ENCODE results near the gene COPS3. TPM values are rescaled to one million over a fixed set of nuclear protein-coding genes. Genes with fewer than 3 reads are reported as not detected.

Gene COPS3
- total RNA-seq, 1 experiment from 2014 or later, result 245 TPM

DNA sequence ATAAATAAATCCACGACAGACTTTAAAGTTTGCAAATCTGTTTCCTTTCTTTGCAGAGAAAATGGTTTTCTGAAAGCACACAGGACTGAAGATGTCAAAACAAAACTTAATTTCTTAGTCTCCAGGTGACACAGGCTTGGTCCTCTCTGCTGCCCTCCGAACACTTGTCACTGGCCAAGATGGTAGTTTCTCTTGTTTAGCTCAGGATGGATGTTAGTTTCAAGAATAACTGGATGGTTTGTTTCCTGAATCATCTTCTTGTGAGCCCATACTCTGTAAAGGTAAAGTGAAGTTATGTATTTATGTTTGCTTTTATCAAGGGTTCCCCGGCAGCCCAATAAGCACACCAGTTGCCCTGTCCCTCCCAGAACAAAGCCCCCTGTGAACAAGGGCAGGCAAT, 34.2 kb downstream of the COPS3 start:
- no peak for DNase-seq (ENCODE audit: low read depth)

DNA sequence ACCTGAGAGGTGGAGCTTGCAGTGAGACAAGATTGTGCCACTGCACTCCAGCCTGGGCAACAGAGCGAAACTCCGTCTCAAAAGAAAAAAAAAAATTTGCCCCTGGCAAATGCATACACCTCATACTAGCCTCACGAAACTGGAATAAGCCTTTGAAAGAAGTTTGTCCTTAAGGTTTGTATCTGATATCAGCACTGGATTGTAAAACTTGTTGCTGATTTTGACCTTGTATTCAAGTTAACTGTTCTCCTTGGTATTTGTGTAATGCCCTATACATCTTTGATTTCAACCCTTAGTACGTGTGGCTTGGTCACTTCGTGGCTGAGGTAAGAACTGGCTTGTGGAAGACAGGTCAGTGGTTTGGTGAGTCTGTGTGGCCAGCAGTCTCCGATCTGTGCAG, 37.9 kb downstream of the COPS3 start:
- no peak for DNase-seq (ENCODE audit: low read depth)

DNA sequence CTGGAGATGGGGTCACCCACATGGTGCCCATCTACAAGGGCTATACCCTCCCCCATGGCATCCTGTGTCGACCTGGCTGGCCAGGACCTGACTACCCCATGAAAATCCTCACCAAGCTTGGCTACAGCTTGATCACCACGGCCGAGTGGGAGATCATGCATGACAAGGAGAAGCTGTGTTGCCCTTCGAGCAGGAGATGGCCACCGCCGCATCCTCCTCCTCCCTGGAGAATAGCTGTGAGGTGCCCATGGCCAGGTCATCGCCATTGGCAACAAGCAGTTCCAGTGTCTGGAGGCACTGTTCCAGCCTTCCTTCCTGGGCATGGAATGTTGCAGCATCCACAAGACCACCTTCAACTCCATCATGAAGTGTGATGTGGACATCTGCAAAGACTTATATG, 38.8 kb downstream of the COPS3 start:
- DNase-seq (ENCODE audit: low read depth), result no peak

DNA sequence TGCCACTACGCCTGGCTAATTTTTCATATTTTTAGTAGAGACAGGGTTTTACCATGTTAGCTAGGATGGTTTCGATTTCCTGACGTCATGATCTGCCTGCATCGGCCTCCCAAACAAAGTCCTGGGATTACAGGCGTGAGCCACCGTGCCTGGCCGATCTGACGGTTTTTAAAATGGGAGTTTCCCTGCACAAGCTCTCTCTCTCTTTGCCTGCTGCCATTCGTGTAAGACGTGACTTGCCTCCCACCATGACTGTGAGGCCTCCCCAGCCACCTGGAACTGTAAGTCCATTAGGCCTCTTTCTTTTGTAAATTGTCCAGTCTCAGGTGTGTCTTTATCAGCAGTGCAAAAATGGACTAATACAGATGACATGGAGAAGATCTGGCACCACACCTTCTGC, 39.4 kb downstream of the COPS3 start:
- DNase-seq (ENCODE audit: low read depth), result no peak

DNA sequence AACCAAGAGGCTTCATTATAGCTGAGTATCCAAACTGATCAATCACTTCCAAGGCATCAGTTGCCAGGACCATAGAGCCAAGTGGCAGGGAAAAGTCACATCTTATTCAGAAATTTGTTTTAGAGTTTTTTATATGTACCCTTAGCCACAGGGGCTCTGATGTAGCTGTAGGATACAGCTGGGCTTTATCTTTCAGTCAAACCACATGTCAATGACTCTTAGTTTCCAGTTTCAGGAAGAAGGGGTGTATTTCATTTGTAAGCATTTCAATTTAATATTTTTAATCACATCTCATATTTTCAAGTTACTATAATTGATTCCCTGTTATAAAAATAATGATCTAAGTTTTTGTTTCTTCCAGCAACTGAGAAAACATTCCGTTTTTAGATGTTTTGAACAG, 41.2 kb downstream of the COPS3 start:
- DNase-seq (ENCODE audit: low read depth), result no peak

DNA sequence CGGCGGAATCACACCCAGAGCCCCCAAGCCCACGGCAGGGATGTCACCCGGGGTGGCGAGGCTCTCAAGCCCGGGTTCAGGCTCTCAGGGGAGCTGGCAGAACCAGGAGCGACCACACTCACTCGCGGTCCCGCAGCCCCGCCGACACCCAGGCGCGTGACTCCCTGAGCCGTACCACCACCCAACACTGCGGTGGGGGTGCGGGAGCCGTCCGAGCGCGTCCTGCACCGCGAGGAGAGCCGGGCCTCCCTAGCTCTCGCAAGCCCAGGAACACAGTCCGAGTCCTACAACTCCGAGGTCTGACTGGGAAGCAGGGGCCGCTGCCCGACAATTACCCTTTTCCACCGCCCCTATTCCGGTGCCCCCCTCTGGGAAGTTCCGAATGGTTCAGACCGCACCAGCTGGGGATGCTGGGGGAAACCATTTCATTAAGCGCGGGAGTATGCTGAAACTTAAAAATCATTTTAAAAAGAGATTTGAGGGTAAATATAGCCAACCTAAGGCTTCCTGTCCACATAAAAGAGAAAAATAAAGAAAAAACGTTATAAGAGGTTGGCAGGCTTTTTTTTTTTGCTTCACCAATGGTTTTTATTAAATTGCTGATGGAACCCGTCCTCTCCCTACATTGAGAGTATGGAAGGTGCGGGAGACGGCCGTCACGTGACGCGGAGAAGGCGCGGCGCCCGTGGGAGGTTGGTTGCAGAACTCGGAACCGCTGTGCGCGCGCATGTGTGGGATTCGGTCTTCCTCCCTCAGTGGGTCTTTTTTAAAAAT, 43.8 kb downstream of the COPS3 start, which contains the start of gene FLCN:
Gene FLCN (minus strand): TSS at position 143 of the 774 bp plus-strand sequence. CDS start 9,031 bp downstream, outside the sequence.
- peak; percentile 77 for DNase-seq (ENCODE audit: low read depth)

DNA sequence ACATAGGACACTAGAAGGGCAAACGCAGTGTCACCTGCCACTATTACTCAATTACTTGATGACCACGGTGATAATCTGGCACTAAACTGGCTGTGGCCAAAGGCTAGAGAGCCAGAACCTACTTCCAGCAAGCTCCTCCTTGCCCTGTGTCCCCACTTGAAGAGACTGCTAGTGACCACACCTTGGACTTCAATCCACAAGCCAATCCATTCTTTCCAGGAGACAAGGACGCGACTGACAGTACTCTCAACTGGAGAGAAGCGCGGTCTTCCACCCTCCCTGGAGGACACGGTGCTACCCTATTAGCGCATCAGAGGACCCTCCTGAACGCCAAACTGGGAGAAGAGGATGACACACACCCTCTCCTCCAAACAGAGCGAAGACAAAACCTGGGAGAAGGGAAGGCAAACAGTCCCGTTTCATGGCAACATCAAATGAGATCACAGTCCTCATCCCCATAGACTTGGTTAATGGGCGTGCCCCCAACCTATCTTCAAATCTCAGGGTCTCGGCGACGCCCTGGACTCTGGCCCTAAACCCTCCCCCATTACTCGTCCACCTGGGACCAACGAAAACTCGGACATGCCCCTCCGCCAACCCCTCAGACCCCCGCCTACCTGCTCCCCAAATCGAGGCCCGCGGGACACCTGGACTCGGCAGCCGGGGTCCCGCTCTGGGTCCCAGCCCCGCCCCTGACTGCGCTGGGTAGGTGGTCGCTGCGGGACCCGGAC, 44.6 kb downstream of the COPS3 start:
- DNase-seq (ENCODE audit: low read depth), result peak; percentile 69

DNA sequence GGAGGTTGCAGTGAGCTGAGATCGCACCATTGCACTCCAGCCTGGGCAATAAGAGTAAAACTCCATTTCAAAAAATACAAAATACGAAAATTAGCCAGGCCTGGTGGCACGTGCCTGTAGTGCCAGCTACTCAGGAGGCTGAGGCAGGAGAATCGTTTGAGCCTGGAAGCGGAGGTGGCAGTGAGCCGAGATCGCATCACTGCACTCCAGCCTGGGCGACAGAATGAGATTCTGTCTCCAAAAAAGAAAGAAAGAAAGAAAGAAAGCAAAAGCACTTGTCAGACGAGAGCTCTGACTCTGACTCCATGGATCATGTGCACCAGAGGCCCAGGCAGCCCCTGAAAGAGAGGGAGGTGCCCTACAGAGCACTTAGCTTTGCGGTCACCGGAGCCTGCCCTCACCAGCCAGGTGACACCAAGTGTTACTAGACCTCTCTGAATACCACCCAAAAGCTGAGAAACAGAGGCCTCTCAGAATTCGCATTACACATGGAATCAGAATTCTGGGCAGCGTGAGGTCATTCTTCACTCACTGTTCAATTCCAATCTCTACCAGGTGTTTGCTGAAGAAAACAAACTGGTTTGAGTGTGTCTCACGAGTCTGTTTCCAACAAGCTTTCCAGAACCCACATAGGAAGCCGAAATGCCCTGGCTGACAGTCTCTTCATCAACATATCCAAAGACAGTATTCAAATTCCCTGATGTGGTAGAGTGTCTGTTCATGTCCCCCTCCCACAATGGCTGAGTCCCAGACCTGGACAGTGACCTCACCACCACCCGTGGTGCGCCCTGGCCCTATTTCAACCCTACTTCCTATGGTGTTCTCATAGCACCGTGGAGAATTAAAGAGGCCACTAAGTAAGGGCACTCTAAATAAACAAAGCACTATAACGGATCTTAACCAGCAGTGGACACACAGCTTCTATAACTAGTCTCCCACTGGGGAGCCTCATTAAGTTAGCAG, 45.6 kb downstream of the COPS3 start:
- DNase-seq (ENCODE audit: low read depth), result peak; percentile 54

DNA sequence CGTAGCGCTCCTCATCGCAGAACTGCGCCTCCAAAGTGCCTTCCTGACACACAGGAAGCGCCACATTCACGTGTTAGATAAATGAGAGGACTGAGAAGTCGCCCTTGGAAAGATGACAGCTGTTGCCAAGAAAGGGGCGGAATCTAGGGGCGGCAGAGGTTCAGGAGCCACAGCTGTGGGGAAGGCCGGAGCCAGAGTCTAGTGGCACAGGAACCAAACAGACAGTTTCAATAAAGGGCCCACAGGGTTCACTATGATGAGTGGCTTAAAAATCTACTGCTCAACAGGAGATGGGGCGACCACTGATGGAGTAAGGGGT, 48.8 kb downstream of the COPS3 start:
- DNase-seq (ENCODE audit: low read depth), result no peak

DNA sequence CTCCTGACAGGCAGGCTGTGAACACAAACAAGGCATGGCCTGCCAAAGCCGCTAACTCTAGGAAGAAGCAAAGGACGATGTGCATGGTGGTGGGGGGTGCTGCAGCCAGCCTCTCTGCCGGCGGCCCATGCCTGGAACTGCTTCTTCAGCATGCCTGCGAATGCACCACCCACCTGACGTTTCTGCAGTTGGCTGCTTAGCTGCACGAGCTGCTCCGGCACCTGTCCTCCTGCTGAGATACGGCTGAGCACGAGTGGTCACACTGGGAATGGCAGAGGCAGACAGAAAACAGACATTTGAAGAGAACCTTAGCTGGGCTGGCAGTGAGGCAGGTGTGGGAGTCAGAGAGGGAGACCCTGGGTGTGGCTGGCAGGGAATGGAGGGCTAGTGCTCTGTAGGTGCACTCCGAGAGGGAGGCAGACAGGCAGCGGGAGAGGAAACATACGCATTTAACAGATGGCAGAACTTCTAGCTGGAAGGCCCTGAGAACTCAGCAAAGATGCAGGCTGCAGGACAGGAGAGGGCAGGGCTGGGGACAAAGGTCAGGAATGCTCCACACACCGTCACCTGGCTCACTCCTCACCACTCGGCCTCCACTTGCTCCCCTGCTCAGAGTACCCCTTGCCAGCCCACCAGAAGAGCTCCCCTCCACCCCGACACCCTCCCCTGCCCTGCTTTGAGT, 49.3 kb downstream of the COPS3 start:
- no peak for DNase-seq (ENCODE audit: low read depth)

DNA sequence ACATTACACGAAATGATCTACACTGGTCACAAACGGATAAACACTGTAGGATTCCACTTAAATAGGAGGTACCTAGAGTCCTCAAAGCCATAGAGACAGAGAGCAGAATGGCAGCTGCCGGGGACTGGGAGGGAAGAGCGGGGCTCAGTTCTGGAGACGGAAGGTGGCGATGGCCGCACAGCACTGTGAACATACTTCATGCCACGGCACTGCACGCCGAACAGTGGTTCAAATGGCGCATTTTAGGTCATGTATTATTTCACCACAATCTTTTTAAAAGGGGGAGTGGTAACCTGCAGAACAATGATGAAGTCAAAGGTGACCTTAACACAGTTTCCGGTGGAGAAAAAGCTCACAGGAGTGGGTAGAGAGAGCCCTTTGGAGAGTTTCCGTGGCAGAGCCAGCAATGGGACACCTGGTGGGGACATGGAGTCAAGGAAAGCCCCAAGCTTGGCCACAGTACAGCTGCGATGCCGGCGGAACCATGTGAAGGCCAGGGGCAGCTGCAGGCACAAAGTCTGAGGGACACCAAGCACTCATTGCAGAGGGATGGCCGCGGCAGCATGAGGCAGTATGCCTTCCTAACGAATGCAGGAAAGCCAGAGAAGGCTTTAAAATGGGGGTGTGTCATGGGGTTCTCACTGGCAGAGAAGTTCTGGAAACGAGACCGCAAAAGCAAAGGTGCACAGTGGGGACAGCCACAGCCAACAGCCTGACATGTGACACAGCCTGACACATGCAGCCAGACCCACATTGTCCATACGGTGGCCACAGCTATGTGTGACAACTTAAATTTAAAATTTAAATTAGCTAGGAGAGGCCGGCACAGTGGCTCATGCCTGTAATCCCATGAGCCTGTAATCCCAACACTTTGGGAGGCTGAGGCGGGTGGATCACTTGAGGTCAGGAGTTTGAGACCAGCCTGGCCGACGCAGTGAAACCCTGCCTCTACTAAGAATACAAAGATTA, 51.3 kb downstream of the COPS3 start:
- no peak for DNase-seq (ENCODE audit: low read depth)

DNA sequence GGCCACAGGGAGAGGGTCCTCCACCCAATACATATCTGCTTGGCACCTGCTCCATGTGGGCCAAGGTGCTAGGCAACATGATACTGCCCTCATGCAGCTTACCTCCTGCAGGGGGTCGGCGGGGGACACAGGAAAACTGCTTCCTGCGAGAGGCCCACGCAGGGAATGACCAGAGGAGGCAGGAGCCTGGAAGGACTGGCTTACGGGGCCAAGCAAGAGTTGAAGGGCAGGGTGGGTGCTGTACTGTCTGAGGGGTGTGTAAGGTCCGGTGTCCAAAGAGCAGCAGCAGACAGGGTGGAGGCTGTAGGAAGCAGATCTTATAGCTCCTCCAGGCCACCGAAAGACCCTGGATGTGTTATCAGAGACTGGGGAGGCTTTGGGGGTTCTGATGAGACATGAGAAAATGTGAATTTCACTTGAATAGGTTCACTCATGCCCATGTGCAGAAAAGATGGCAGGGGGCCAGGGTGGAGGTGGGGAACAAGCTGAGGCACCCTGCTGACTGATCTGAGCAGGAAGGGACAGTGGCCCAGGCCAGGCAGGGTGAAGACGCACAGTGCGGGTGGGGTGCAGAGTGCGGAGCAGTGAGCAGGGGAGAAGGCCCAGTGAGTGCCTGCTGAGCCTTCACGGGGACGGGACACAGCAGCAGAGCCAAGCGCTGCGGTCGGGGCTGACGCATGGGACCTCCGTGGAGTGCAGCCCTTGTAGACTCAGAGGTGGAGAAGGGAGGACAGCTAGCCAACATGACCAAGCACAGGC, 52.3 kb downstream of the COPS3 start:
- no peak for DNase-seq (ENCODE audit: low read depth)

DNA sequence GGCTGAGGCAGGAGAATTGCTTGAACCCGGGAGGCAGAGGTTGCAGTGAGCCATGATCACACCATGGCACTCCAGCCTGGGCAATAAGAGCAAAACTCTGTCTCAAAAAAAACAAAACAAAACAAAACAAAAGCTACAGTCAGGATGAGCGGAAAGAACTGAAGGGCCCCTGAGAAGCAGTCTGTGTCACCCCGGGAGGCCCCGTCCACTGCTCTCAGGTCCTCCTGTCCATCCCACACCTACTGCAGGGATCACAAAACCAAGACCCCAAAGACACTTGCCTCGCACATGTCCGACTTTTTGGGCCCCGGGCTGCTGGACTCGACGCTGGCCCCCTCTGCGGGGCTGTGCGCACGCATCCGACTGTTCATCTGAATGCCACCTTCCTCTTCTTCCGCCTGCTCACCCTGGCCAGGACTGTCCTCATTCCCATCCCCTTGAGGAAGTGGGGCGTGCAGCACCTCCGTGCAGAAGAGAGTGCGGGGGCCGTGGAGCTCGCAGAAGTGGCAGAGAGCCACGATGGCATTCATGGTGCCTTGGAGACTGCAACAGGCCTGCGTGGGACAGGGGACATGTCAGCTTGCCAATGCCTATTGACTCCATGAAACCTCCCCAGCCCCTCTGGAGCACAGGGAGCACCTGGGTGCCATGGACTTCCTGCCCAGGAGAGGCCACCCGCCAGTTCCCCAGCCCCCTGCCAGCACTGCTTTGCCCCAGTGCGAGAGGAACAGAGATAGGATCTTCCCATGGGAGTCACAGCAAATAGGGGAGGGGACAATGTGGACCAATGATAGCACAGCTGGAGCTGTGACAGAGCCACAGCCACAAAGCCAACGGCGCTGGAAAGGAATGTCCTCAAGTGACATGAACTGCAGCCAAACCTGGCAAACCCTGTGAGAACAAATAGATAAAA, 53.2 kb downstream of the COPS3 start:
- DNase-seq (ENCODE audit: low read depth), result no peak

DNA sequence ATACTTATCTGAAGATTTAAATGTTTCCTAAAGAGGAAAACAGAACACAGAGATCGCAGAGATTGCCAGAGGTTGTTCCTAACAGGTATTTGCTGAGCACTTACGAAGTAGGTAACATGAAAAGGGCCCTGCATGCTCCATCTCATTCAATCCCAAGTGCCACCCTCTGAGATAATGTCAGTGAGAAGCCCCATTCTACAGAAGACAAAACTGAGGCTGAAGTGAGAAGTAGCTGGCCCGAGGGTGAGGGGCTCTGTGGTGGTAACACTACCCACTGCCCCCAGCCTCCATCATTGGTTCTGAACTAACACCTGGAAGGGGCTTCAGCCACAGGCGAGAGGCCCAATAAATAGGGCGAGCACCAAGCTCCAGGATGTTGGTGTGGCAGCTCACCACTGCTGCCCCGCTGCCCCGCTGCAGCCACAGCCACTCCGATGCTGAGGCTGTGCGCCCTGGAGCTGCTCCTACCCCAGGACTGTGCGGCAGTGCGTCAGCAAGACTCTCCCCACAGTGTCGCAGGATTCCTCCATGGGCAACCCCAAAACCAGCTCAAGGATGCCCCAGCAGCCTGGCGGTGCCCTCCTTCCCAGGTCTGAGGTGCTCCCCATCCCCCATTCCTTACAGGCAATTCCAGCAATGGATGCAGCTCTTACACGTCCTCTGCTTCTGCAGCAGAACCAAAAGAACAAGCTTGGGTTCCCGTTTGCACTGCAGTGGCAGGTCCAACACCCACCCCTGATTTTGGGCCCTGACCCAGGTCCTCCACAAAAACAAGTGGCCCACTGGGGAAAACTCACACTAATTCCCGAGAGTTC, 54.4 kb downstream of the COPS3 start:
- no peak for DNase-seq (ENCODE audit: low read depth)

DNA sequence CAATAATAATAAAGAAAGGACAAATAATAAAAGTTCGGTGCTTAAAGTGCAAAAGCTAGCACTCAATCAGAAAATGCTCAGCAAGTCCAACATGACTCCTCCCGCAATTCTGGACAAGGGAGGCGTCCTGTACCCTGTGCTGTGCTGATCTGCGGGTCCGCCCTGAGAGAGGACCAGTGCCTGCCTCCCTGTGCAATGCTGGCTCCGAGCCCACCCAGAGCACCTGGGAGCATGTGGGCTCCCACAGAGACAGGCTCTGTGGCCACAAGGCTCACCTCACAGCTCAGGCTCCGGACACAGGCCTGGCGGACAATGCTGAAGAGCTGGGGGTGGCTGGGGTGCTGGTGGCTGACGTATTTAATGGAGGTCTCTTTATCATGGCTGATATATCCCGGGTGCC, 55.1 kb downstream of the COPS3 start:
- DNase-seq (ENCODE audit: low read depth), result no peak

DNA sequence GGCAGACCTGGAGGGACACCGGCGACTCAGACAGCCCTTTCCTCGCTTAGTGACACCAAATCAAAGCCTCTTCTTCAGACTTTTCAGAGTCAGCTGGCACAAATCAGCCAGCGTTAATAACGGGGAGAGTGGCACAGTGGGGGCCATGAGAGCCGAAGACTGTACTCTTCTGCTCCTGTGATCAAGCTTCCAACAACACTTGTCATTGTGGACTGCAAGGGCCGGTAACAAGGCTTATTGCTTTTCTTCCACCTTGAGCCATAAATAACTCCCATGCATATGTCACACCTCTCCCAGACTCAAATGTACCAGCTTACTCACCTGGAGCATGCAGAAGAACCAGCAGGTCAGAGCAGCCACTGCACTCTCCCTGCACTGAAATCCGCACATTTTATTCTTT, 56.9 kb downstream of the COPS3 start:
- no peak for DNase-seq (ENCODE audit: low read depth)

DNA sequence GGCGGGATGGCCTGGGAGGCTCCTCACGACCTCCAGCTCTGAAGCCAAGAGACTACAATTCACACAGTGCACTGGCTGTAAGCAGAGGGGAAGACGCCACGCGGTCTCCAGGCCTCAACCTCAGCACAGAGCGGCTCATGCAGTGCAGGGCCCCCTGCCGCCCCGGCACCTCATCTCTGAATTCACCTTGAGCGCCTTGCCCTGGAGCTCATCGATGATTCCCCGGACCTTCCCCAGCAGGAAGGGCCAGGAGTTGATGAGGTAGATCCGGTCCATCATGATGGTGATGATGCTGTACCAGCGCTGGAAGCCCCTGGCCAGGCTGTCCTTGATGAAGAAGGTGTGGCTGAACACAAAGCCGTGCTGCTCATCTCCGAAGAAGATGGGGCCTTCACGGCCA, 57.3 kb downstream of the COPS3 start:
- no peak for DNase-seq (ENCODE audit: low read depth)

DNA sequence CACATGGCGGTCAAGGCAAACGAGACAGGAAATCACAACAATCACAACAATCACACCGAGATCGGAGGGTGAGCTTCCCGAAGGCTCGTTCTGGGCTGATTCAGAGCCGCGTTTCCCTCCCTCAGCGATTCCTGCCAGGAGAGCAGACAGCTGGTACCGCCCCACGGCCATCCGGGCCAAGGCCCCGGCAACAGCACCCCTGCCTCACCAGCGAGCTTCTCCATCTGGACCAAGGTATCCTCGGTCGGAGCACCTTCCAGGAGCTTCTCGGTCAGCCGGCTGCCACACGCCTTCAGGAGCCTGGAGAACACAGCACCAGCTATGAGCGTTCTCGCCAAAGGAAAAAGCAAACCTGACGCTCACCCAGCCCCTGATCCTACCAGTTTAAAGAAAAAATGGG, 59.7 kb downstream of the COPS3 start:
- DNase-seq (ENCODE audit: low read depth), result no peak

Data from M059J (cell line).